ENCODE data around the gene POFUT2.

DNA sequence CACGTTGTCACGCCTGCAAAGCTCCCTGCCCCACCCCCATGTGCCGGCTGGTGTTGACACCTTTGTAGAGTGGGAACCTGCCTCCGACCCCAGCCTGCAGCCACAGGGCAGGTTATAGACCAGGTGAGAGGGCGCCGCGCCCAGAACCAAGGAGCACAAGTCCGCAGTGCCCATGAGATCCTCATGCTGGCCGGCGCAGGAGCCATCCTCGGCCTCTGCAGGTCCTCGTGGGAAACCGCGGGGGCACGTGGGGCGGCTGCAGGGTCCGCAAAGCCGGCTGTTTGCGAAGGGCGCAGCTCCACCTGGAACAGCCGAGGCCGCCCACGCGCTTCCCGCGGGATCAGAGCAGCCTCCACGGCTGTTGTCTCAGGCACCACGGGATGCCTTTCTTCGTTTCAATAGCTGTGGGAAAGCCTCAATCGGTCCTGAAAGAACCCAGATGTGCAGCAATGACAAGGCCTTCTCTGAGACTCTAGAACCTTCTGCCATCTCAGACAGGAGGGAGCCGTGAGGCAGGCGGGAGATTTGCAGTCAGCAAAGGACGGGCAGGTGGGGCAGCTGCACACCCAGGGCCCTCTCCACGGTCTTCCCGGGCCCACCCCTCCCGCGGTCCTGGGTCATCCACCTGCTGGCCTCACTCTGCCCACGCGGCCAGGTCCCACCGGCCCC, 29.9 kb downstream of the POFUT2 start:
- TF ChIP-seq, protein P1, sequence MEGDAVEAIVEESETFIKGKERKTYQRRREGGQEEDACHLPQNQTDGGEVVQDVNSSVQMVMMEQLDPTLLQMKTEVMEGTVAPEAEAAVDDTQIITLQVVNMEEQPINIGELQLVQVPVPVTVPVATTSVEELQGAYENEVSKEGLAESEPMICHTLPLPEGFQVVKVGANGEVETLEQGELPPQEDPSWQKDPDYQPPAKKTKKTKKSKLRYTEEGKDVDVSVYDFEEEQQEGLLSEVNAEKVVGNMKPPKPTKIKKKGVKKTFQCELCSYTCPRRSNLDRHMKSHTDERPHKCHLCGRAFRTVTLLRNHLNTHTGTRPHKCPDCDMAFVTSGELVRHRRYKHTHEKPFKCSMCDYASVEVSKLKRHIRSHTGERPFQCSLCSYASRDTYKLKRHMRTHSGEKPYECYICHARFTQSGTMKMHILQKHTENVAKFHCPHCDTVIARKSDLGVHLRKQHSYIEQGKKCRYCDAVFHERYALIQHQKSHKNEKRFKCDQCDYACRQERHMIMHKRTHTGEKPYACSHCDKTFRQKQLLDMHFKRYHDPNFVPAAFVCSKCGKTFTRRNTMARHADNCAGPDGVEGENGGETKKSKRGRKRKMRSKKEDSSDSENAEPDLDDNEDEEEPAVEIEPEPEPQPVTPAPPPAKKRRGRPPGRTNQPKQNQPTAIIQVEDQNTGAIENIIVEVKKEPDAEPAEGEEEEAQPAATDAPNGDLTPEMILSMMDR (conservative IDR thresholded peaks at IDR 0.05; ENCODE audit: low read length), result no peak
- TF ChIP-seq EZH2phosphoT487 (IDR thresholded peaks at IDR 0.05; ENCODE audit: borderline replicate concordance, low read depth, low read length), result no peak
